ENCODE data around the gene C1S.

- TF ChIP-seq CTCF (conservative IDR thresholded peaks at IDR 0.05; ENCODE audit: low read length) (no peak), EZH2phosphoT487 (IDR thresholded peaks at IDR 0.05; ENCODE audit: borderline replicate concordance) (no peak)
Measured at GRCh38 chr12:7038591-7038990, 21.9 kb upstream of the C1S start.

Data from Loucy (cell line).